HG03103 (cell line): ENCODE results near the gene MDN1.

Source experiments
- ATAC-seq: cut with Tn5 transposase; IDR thresholded peaks from one replicate; pipeline ENCODE4 v1.9.1; 2021; ENCODE audit warnings: low read depth; ENCODE audit not compliant: unreplicated experiment

MDN1 gene

GRCh38 chr6:89707766-89708165 lies 111.8 kb downstream of the MDN1 start:
- ATAC-seq = no peak

GRCh38 chr6:89706121-89706520 lies 113.5 kb downstream of the MDN1 start:
- ATAC-seq = no peak

GRCh38 chr6:89703292-89703691 lies 116.3 kb downstream of the MDN1 start:
- ATAC-seq = no peak

- no peak for ATAC-seq
These were observed 117.2 kb downstream of the MDN1 start for GRCh38 chr6:89702349-89702748.

GRCh38 chr6:89695667-89696066 lies 123.9 kb downstream of the MDN1 start:
- ATAC-seq = no peak

- no peak for ATAC-seq
These were observed 125.2 kb downstream of the MDN1 start for GRCh38 chr6:89694428-89694827.

GRCh38 chr6:89693207-89693606 lies 126.4 kb downstream of the MDN1 start:
- no peak for ATAC-seq

- ATAC-seq = no peak
These were observed 127.3 kb downstream of the MDN1 start for GRCh38 chr6:89692256-89692655.

- ATAC-seq = no peak
These were observed 128.7 kb downstream of the MDN1 start for GRCh38 chr6:89690944-89691324.

- no peak for ATAC-seq
These were observed 129.9 kb downstream of the MDN1 start for GRCh38 chr6:89689732-89690131.

- ATAC-seq = no peak
These were observed 131.3 kb downstream of the MDN1 start for GRCh38 chr6:89688328-89688727.

GRCh38 chr6:89685311-89685710 lies 134.3 kb downstream of the MDN1 start:
- no peak for ATAC-seq

GRCh38 chr6:89682991-89683390 lies 136.6 kb downstream of the MDN1 start:
- no peak for ATAC-seq

- ATAC-seq = no peak
These were observed 137.5 kb downstream of the MDN1 start for GRCh38 chr6:89681983-89682564.

GRCh38 chr6:89680551-89680950 lies 139.0 kb downstream of the MDN1 start:
- ATAC-seq = no peak

GRCh38 chr6:89680150-89680549 lies 139.4 kb downstream of the MDN1 start:
- ATAC-seq = no peak

GRCh38 chr6:89679215-89680120 lies 140.1 kb downstream of the MDN1 start:
- ATAC-seq = no peak

GRCh38 chr6:89678531-89678930 lies 141.1 kb downstream of the MDN1 start:
- no peak for ATAC-seq

GRCh38 chr6:89675949-89676748 lies 143.4 kb downstream of the MDN1 start:
- no peak for ATAC-seq

- ATAC-seq = no peak
These were observed 148.5 kb downstream of the MDN1 start for GRCh38 chr6:89670935-89671565.

GRCh38 chr6:89669002-89669401 lies 150.6 kb downstream of the MDN1 start:
- no peak for ATAC-seq
